GM18951 (cell line): ENCODE measurements around the gene ERFL.
"Not testable (repeated sequence)": the region's sequence is repeated elsewhere in the genome, so short reads cannot be mapped to it uniquely, and the experiment has no call there.

Experiments used
- POLR2A ChIP-seq: IDR thresholded peaks from 4 replicates; pipeline ENCODE4 v1.6.1; 2011; ENCODE audit warnings: mild to moderate bottlenecking; ENCODE audit not compliant: insufficient read length, insufficient read depth; ENCODE audit errors: extremely low read depth
- in situ Hi-C: fragments of 300-500 bp; cut with MboI; formaldehyde crosslinking; loops from one replicate; pipeline ENCODE4 v1.12.0; 2022; ENCODE audit warnings: low sequenced_read_pairs, mixed read lengths, inconsistent platforms; ENCODE audit not compliant: unreplicated experiment

Gene ERFL

GRCh38 chr19:41957838-41958366, 29.7 kb upstream of the ERFL start:
- no peak for TF ChIP-seq POLR2A
- in situ Hi-C loops = no loop called here

GRCh38 chr19:41957161-41957837, 29.1 kb upstream of the ERFL start:
- in situ Hi-C loops = no loop called here
- no peak for TF ChIP-seq POLR2A

- TF ChIP-seq POLR2A = no peak
- in situ Hi-C loops = no loop called here
Observed at GRCh38 chr19:41956621-41957020, 28.4 kb upstream of the ERFL start.

- no peak for TF ChIP-seq POLR2A
- in situ Hi-C loops = no loop called here
Observed at GRCh38 chr19:41955521-41955920, 27.3 kb upstream of the ERFL start.

- in situ Hi-C loops = loop anchor here (5.0 kb wide), 1 partner anchor 79 kb away; no protein-coding TSS in a partner anchor
- no peak for TF ChIP-seq POLR2A
Observed at GRCh38 chr19:41951686-41952172, 23.5 kb upstream of the ERFL start.

- in situ Hi-C loops = no loop called here
- no peak for TF ChIP-seq POLR2A
Observed at GRCh38 chr19:41947091-41947490, 18.8 kb upstream of the ERFL start.

GRCh38 chr19:41945135-41945766, 17.0 kb upstream of the ERFL start:
- TF ChIP-seq POLR2A = peak; percentile 20
- in situ Hi-C loops = no loop called here

- in situ Hi-C loops = no loop called here
- TF ChIP-seq POLR2A = no peak
Observed at GRCh38 chr19:41944336-41944735, 16.1 kb upstream of the ERFL start.

- TF ChIP-seq POLR2A = no peak
- in situ Hi-C loops = no loop called here
Observed at GRCh38 chr19:41941410-41942202, 13.4 kb upstream of the ERFL start.

- in situ Hi-C loops = no loop called here
- no peak for TF ChIP-seq POLR2A
Observed at GRCh38 chr19:41940731-41941409, 12.6 kb upstream of the ERFL start.

- in situ Hi-C loops = no loop called here
- TF ChIP-seq POLR2A = no peak
Observed at GRCh38 chr19:41939861-41940730, 11.8 kb upstream of the ERFL start.

GRCh38 chr19:41939209-41939608, 11.0 kb upstream of the ERFL start:
- in situ Hi-C loops = not testable (repeated sequence)
